ENCODE results near the gene LST1.

LST1 gene

DNA sequence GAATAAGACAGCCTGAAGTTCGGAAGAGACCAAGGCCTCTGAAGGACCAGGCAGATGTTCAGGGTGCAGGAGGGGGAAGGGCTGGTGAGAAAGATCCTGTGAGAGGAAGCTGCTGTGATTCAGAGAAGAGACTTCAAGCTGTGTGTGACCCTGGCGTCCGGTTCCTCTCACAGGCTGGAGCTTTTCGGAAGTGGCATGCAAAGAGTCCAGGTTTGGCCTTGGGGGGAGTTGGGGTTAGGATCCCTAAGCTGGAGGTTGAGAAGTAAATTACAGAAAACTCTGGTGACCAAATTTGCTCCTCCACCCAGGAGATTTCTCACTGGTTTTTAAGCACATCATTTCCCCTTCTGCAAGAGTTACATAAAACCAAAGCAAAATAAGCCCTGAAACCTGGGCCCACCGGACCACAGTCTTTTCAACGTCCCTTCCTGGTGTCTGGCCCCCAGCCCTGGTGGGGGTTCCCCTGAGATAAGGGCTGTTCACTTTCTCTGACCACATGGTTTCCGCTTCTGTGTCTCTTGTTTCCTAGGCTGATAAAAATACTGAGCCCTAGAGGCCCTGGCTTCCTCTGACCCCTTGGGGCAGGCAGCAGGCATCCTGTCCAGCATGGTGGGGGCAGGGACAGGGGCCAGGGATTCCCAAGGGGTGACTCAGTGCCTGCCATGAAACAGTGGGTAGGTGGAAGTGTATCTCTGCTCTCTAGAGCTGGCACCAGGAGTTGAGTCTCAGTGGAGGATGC is 25.9 kb upstream of the LST1 start:
- peak; percentile 67 for DNase-seq (ENCODE audit: low read depth, low spot score)

DNA sequence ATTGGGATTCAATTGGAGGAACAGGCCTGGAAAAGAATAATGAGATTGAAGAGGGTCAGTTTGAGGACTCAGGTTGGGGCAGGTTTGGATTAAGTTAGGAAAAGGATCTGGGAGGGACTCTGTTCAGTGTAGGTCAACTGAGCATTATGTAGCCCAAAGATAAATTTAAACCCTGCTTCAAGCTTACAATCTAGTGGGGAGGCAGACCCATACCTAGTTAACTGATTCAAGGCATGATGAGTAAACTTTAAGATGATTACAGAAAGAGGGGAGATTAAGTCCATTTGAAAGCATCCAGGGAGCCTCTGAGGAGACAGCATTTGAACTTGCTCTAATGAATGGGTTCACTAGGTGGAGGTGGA is 25.4 kb upstream of the LST1 start:
- no peak for DNase-seq (ENCODE audit: low read depth, low spot score)

DNA sequence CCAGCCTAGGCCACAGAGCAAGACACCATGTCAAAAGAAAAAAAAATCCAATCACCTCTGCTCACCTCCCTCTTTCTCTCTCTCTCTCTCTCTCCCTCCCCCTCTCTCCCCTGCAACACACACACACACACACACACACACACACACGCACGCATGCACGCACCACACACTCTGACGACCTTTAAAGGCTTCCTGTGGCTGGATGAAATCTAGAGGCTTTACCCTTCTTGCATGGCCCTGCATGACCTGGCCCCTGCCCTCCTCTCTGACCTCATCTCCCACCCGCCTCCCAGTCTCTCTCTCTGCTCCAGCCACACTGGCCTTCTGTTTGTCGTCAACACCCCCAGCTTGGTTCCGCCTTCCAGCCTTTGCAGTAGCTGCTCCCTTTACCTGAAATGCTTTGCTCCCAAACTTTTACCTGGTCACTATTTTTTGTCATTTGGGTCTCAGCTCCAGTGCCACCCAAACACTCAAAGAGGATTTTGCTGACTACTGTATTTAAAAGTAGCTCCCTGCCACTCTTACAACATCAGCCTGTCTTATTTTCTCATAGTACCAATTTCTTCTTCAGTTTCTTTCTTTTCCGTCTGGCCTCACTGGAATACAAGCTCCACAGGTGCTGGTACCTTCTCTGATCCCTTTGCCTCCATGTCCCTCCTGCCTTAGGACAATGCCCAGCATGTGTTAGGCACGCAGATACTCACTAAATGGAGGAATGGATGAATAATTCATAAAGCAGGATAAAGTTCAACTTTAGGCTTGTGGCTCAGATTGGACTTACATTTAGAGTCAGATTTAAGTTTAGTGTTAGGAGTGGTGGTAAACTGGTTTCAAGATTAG is 18.3 kb upstream of the LST1 start:
- peak; percentile 70 for DNase-seq (ENCODE audit: low read depth, low spot score)

DNA sequence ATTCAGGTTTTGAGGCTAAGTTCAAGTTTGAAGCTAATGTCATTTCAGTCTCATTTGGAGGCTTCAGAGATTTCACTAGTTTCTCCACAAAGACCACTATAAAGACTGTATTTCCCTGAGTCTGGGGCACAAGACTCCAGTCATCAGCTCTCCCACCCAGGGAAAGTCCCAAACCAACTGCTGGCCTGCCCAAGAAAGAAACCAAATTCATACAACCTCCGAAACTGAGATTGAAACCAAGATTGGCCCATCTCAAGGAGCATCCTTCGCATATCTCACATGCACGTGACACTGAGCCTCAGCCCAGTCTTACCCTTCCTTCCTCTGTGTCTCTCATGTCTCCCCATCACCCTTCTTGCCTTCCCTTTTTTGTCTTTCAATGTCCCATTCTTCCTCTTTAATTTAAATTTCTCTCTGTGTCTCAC is 17.5 kb upstream of the LST1 start:
- DNase-seq (ENCODE audit: low read depth, low spot score) = no peak

DNA sequence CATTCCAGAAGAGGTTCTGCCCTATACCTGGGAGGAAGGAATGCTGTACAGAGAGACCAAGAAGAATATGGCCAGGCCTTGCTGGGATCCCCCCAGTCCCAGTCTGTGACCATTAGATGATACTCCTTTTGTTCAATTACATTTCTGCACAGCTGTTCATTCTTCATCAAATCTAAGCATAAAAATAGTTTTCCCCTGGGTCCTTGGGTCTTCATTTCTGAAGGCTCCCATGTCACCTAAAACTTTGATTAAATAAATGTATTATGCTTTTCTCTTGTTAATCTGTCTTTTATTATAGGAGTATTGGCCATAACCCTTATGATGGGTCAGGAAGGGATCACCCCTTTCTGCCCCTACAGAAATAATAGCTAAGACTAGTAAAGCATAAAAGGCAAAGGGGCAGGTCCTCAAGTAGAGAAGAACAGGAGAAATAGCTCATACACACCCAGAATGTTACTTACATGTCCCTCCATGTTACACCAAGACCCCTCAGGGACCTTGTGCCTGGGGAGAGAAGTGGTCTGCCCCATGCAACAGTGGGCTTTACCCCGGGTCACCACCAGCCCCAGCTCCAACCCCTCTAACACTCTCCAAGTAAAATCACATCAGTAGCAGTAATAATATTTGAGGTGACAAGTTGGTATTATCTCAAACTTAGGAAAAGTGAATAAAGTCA is 16.1 kb upstream of the LST1 start:
- no peak for DNase-seq (ENCODE audit: low read depth, low spot score)

DNA sequence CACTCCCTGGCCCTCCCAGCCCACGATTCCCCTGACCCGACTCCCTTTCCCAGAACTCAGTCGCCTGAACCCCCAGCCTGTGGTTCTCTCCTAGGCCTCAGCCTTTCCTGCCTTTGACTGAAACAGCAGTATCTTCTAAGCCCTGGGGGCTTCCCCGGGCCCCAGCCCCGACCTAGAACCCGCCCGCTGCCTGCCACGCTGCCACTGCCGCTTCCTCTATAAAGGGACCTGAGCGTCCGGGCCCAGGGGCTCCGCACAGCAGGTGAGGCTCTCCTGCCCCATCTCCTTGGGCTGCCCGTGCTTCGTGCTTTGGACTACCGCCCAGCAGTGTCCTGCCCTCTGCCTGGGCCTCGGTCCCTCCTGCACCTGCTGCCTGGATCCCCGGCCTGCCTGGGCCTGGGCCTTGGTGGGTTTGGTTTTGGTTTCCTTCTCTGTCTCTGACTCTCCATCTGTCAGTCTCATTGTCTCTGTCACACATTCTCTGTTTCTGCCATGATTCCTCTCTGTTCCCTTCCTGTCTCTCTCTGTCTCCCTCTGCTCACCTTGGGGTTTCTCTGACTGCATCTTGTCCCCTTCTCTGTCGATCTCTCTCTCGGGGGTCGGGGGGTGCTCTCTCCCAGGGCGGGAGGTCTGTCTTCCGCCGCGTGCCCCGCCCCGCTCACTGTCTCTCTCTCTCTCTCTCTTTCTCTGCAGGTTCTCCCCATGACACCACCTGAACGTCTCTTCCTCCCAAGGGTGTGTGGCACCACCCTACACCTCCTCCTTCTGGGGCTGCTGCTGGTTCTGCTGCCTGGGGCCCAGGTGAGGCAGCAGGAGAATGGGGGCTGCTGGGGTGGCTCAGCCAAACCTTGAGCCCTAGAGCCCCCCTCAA is 13.8 kb upstream of the LST1 start, which contains the start of gene LTA:
TSS of gene LTA (plus strand) at position 249 of the 871 bp plus-strand sequence. CDS start at position 703, 454 bp downstream.
- no peak for DNase-seq (ENCODE audit: low read depth, low spot score)

DNA sequence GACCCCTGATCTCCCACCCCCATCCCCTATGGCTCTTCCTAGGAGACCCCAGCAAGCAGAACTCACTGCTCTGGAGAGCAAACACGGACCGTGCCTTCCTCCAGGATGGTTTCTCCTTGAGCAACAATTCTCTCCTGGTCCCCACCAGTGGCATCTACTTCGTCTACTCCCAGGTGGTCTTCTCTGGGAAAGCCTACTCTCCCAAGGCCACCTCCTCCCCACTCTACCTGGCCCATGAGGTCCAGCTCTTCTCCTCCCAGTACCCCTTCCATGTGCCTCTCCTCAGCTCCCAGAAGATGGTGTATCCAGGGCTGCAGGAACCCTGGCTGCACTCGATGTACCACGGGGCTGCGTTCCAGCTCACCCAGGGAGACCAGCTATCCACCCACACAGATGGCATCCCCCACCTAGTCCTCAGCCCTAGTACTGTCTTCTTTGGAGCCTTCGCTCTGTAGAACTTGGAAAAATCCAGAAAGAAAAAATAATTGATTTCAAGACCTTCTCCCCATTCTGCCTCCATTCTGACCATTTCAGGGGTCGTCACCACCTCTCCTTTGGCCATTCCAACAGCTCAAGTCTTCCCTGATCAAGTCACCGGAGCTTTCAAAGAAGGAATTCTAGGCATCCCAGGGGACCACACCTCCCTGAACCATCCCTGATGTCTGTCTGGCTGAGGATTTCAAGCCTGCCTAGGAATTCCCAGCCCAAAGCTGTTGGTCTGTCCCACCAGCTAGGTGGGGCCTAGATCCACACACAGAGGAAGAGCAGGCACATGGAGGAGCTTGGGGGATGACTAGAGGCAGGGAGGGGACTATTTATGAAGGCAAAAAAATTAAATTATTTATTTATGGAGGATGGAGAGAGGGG is 12.6 kb upstream of the LST1 start:
- peak; percentile 71 for DNase-seq (ENCODE audit: low read depth, low spot score)

DNA sequence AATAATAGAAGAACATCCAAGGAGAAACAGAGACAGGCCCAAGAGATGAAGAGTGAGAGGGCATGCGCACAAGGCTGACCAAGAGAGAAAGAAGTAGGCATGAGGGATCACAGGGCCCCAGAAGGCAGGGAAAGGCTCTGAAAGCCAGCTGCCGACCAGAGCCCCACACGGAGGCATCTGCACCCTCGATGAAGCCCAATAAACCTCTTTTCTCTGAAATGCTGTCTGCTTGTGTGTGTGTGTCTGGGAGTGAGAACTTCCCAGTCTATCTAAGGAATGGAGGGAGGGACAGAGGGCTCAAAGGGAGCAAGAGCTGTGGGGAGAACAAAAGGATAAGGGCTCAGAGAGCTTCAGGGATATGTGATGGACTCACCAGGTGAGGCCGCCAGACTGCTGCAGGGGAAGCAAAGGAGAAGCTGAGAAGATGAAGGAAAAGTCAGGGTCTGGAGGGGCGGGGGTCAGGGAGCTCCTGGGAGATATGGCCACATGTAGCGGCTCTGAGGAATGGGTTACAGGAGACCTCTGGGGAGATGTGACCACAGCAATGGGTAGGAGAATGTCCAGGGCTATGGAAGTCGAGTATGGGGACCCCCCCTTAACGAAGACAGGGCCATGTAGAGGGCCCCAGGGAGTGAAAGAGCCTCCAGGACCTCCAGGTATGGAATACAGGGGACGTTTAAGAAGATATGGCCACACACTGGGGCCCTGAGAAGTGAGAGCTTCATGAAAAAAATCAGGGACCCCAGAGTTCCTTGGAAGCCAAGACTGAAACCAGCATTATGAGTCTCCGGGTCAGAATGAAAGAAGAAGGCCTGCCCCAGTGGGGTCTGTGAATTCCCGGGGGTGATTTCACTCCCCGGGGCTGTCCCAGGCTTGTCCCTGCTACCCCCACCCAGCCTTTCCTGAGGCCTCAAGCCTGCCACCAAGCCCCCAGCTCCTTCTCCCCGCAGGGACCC is 11.7 kb upstream of the LST1 start:
- peak; percentile 50 for DNase-seq (ENCODE audit: low read depth, low spot score)

DNA sequence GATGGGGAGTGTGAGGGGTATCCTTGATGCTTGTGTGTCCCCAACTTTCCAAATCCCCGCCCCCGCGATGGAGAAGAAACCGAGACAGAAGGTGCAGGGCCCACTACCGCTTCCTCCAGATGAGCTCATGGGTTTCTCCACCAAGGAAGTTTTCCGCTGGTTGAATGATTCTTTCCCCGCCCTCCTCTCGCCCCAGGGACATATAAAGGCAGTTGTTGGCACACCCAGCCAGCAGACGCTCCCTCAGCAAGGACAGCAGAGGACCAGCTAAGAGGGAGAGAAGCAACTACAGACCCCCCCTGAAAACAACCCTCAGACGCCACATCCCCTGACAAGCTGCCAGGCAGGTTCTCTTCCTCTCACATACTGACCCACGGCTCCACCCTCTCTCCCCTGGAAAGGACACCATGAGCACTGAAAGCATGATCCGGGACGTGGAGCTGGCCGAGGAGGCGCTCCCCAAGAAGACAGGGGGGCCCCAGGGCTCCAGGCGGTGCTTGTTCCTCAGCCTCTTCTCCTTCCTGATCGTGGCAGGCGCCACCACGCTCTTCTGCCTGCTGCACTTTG is 10.7 kb upstream of the LST1 start, which contains the start of gene TNF:
TSS of gene TNF (plus strand) at position 231 of the 567 bp plus-strand sequence. CDS start at position 408, 177 bp downstream.
- peak; percentile 37 for DNase-seq (ENCODE audit: low read depth, low spot score)

DNA sequence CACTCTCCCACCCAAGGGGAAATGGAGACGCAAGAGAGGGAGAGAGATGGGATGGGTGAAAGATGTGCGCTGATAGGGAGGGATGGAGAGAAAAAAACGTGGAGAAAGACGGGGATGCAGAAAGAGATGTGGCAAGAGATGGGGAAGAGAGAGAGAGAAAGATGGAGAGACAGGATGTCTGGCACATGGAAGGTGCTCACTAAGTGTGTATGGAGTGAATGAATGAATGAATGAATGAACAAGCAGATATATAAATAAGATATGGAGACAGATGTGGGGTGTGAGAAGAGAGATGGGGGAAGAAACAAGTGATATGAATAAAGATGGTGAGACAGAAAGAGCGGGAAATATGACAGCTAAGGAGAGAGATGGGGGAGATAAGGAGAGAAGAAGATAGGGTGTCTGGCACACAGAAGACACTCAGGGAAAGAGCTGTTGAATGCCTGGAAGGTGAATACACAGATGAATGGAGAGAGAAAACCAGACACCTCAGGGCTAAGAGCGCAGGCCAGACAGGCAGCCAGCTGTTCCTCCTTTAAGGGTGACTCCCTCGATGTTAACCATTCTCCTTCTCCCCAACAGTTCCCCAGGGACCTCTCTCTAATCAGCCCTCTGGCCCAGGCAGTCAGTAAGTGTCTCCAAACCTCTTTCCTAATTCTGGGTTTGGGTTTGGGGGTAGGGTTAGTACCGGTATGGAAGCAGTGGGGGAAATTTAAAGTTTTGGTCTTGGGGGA is 10.0 kb upstream of the LST1 start:
- no peak for DNase-seq (ENCODE audit: low read depth, low spot score)

DNA sequence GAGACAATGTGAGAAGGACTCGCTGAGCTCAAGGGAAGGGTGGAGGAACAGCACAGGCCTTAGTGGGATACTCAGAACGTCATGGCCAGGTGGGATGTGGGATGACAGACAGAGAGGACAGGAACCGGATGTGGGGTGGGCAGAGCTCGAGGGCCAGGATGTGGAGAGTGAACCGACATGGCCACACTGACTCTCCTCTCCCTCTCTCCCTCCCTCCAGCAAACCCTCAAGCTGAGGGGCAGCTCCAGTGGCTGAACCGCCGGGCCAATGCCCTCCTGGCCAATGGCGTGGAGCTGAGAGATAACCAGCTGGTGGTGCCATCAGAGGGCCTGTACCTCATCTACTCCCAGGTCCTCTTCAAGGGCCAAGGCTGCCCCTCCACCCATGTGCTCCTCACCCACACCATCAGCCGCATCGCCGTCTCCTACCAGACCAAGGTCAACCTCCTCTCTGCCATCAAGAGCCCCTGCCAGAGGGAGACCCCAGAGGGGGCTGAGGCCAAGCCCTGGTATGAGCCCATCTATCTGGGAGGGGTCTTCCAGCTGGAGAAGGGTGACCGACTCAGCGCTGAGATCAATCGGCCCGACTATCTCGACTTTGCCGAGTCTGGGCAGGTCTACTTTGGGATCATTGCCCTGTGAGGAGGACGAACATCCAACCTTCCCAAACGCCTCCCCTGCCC is 9.0 kb upstream of the LST1 start:
- no peak for DNase-seq (ENCODE audit: low read depth, low spot score)

DNA sequence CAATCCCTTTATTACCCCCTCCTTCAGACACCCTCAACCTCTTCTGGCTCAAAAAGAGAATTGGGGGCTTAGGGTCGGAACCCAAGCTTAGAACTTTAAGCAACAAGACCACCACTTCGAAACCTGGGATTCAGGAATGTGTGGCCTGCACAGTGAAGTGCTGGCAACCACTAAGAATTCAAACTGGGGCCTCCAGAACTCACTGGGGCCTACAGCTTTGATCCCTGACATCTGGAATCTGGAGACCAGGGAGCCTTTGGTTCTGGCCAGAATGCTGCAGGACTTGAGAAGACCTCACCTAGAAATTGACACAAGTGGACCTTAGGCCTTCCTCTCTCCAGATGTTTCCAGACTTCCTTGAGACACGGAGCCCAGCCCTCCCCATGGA is 8.5 kb upstream of the LST1 start:
- DNase-seq (ENCODE audit: low read depth, low spot score) = no peak

DNA sequence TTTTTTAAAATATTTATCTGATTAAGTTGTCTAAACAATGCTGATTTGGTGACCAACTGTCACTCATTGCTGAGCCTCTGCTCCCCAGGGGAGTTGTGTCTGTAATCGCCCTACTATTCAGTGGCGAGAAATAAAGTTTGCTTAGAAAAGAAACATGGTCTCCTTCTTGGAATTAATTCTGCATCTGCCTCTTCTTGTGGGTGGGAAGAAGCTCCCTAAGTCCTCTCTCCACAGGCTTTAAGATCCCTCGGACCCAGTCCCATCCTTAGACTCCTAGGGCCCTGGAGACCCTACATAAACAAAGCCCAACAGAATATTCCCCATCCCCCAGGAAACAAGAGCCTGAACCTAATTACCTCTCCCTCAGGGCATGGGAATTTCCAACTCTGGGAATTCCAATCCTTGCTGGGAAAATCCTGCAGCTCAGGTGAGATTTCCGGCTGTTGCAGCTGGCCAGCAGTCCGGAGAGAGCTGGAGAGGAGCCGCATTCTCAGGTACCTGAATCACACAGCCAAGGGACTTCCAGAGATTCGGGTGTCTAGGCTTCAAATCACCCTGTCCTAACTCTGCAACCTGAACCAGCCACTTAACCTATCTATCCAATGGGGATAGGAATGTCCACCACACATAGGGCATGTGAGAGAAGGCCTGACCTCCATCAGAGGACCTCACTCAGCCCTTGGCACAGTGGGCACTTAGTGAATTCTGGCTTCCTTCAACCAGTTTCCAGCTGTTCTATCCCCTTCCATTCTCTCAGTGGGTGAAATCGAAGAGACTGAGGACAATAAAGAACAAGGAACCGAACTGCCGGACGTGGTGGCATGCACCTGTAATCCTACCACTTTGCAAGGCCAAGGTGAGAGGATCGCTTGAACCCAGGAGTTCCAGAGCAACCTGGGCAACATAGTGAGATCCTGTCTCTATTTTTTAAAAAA is 7.6 kb upstream of the LST1 start:
- DNase-seq (ENCODE audit: low read depth, low spot score) = peak; percentile 96

DNA sequence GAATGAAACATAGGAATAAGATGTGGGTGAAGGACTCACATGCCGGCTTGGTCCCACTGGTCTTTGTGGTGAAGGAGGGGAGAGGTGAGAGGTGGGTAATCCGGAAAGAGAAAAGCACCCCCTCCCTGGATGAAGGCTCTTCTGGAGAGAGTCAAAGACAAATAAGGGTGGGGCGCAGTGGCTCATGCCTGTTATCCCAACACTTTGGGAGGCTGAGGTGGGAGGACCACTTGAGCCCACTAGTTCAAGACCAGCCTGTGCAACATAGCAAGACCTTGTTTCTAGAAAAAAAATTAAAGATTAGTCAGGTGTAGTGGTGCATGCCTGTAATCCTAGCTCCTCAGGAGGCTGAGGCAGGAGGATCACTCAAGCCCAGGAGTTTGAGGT is 7.0 kb upstream of the LST1 start:
- no peak for DNase-seq (ENCODE audit: low read depth, low spot score)

DNA sequence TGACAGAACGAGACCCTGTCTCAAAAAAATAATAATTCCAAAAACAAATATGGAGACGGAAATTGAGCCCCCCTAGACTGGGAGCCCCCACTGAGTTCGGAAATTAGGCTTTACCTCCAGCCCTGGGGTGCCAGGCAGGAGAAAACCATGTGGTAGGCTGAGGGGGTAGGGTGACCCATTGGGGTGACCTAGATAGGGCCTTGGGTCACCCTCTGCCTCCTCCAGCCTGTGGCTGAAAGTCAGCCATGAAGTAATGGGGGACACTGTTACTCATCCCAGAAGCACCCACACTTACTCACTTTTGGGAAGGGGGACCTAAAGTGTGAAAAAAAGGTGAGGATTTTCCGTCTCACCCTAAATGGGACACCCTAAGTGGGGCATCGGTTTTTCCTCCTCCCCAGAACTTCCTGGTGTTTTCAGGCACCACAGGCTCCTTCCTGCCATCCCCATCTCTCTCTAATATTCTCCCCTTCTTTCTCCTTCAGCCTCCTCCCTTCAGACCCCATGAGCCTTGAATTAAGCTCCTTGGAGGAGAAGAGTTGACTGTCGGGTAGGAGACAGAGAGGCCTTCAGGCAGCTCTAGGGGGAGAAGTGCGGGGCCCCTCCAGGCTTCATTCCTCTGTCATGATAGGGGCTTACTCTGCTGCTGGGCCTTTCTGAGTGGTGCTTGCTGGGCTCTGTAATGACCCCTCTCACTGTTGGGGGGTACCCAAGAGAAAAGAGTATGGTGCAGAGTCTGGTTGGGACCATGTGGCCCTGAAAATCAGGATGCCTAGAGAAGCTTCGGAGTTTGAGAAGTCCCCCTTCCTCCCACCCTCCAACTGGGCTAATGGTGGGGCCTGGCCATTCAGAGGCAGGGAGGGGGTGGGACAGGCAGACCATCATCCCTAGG is 6.3 kb upstream of the LST1 start:
- DNase-seq (ENCODE audit: low read depth, low spot score) = no peak

DNA sequence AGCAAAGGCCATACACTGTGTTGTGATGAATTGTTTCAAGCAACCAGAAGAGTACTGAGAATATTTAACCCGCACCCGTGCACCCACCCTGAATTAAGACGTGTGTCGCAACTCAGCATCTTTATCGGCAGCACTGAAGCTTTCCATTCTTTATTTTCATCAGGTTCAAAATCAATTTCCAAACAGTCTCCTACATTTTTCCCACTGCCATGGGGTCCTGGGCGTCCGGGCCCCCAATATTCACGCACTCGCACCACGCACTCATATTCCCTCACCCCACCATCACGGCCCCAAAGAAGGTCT is 5.7 kb upstream of the LST1 start:
- DNase-seq (ENCODE audit: low read depth, low spot score) = no peak

Measured in ELF-1 (cell line).